Chondrocyte (in vitro differentiated cells): ENCODE data around the gene GLI3. TPM values are rescaled to one million over a fixed set of nuclear protein-coding genes. Genes with fewer than 3 reads are reported as not detected.

Experiments used
- DNase-seq: peaks from one replicate; pipeline ENCODE4 v3.0.0; 2021; ENCODE audit warnings: mixed read lengths, low spot score
- H3K27ac Mint-ChIP-seq: one replicate; pipeline ENCODE4 v1.8.0; 2021; ENCODE audit warnings: mild to moderate bottlenecking, moderate library complexity, mixed read lengths; ENCODE audit not compliant: unreplicated experiment
- H3K27me3 Mint-ChIP-seq: 2 replicates; pipeline ENCODE4 v1.8.0; 2021; ENCODE audit warnings: low read depth, mixed read lengths
- H3K36me3 Mint-ChIP-seq: 2 replicates; pipeline ENCODE4 v1.8.0; 2021; ENCODE audit warnings: low read depth, mixed read lengths
- H3K4me1 Mint-ChIP-seq: 2 replicates; pipeline ENCODE4 v1.8.0; 2021; ENCODE audit warnings: low read depth, mild to moderate bottlenecking, mixed read lengths
- H3K4me3 Mint-ChIP-seq: one replicate; pipeline ENCODE4 v1.8.0; 2021; ENCODE audit warnings: mild to moderate bottlenecking, moderate library complexity, mixed read lengths; ENCODE audit not compliant: unreplicated experiment
- H3K9me3 Mint-ChIP-seq: 2 replicates; pipeline ENCODE4 v1.8.0; 2021; ENCODE audit warnings: low read depth, mixed read lengths
- CTCF ChIP-seq: fragments of 200-600 bp; sonication (generic); IDR thresholded peaks from 2 replicates; pipeline ENCODE4 v1.5.0; 2021; ENCODE audit warnings: antibody characterized with exemption, mild to moderate bottlenecking, moderate library complexity
- total RNA-seq: library from RNA; stranded (reverse); gene quantifications from 3 replicates; pipeline ENCODE4 v1.2.1, GENCODE V29; 2021

Gene GLI3
- total RNA-seq, 1 donor from 2014 or later, result 11.7 TPM

DNA sequence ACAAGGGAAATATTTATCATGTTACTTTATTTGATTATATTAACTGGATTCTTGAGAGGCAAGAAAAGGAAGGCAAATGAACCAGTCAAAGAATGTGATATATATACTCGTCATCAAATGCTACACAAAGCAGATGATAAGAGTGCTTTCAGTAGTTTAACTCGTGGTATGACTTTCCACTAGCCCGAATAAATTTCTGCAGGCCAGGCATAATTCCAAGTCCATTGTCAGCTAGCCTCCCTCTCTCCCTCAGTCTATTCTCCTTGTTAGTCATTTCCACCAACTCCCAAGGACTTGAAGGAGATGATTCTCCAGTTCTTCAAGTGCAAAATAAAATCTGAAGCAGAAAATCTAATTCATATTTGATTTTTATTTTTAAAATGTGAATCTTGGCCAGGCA is 190.5 kb downstream of the GLI3 start:
- H3K4me1 Mint-ChIP-seq, result peaks cover 12% of the 10 kb centered on the region
- no peaks in the 10 kb centered on the region for H3K27me3 Mint-ChIP-seq
- no peak overlapping the region for H3K4me3 Mint-ChIP-seq
- no peak for DNase-seq
- H3K27ac Mint-ChIP-seq, result no peak overlapping the region
- no peaks in the 10 kb centered on the region for H3K9me3 Mint-ChIP-seq
- peaks cover 4% of the 10 kb centered on the region for H3K36me3 Mint-ChIP-seq
- TF ChIP-seq CTCF, result no peak

- Mint-ChIP-seq H3K4me3 (no peak overlapping the region), H3K4me1 (peaks cover 12% of the 10 kb centered on the region), H3K27me3 (no peaks in the 10 kb centered on the region), H3K36me3 (peaks cover 4% of the 10 kb centered on the region), H3K9me3 (no peaks in the 10 kb centered on the region), H3K27ac (peak overlapping the region; percentile 2)
- no peak for TF ChIP-seq CTCF
- DNase-seq, result no peak
These were observed 191.0 kb downstream of the GLI3 start for GRCh38 chr7:42045961-42046360.

- no peaks in the 10 kb centered on the region for H3K4me1 Mint-ChIP-seq
- H3K4me3 Mint-ChIP-seq, result no peak overlapping the region
- H3K27me3 Mint-ChIP-seq, result no peaks in the 10 kb centered on the region
- TF ChIP-seq CTCF, result no peak
- DNase-seq, result no peak
- H3K9me3 Mint-ChIP-seq, result no peaks in the 10 kb centered on the region
- no peak overlapping the region for H3K27ac Mint-ChIP-seq
- peaks cover 4% of the 10 kb centered on the region for H3K36me3 Mint-ChIP-seq
These were observed 197.1 kb downstream of the GLI3 start for GRCh38 chr7:42039921-42040320.

- H3K36me3 Mint-ChIP-seq, result peaks cover 8% of the 10 kb centered on the region
- H3K27ac Mint-ChIP-seq, result no peak overlapping the region
- H3K27me3 Mint-ChIP-seq, result no peaks in the 10 kb centered on the region
- no peak for TF ChIP-seq CTCF
- H3K9me3 Mint-ChIP-seq, result no peaks in the 10 kb centered on the region
- no peak for DNase-seq
- no peak overlapping the region for H3K4me3 Mint-ChIP-seq
- no peaks in the 10 kb centered on the region for H3K4me1 Mint-ChIP-seq
These were observed 201.8 kb downstream of the GLI3 start for GRCh38 chr7:42035210-42035609.

GRCh38 chr7:42033480-42033879 is 203.5 kb downstream of the GLI3 start:
- H3K27ac Mint-ChIP-seq, result no peak overlapping the region
- H3K4me1 Mint-ChIP-seq, result no peaks in the 10 kb centered on the region
- no peak for DNase-seq
- no peaks in the 10 kb centered on the region for H3K9me3 Mint-ChIP-seq
- no peaks in the 10 kb centered on the region for H3K27me3 Mint-ChIP-seq
- peaks cover 15% of the 10 kb centered on the region for H3K36me3 Mint-ChIP-seq
- no peak for TF ChIP-seq CTCF
- H3K4me3 Mint-ChIP-seq, result no peak overlapping the region
